ENCODE measurements around the gene SLC6A3. TPM values are rescaled to one million over a fixed set of nuclear protein-coding genes. Genes with fewer than 3 reads are reported as not detected.

Gene SLC6A3
- total and polyA plus RNA-seq, 2 donors (not counting 3 experiments of a cell fraction or from before 2014, with no cell fraction given), result not detected

DNA sequence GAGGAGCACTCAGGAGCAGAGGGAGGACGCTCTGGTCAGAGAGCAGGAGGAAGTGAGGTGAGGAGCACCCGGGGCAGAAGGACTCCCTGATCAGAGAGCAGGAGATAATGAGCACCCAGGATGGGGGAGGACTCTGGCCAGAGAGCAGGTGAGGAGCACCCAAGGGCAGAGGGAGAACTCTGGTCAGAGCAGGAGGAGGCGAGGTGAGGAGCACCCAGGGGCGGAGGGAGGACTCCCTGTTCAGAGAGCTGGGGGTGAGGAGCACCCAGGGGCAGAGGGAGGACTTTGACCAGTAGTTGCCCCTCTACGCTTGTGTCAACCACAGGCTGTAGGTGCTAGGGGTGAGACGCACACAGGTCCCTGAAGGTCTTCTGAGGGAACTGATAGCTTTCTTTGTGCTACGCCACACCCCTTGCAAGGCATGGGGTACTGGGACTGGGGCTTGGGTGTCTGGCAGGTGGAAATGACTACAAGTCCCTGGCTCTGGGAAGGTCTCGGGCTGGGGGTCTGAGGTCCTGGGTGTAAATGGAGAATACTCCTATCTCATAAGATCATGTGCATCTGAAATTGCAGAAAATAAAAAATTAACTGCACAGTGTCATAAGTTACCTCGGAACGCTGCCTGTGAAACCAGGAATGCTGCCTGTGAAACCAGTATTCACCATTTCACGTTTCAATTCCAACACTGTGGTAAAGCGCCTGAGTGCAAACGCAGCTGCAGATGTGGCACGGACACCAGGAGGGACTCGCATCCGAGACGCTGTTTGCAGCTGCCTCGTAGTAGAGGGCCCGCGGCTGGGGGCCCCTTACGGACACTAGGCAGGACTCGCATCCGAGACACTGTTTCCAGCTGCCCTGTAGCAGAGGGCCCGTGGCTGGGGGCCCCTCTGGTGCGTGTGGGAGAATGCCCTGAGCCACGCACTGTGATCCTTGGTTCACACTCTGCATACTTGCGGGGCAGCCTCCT, 27.0 kb upstream of the SLC6A3 start:
- dilution Hi-C loops (cut with MboI; ENCODE audit: extremely low pct_ligation_motif_present, low sequenced_read_pairs), result no loop called here
- Histone ChIP-seq H2AFZ (ENCODE audit: low read depth, low read length) (no peak overlapping the region), H3K4me2 (ENCODE audit: insufficient read depth, low read length) (no peak overlapping the region), H3K79me2 (ENCODE audit: control insufficient read depth, insufficient read depth, low read length) (no peaks in the 10 kb centered on the region), H3K9ac (replicated peaks; ENCODE audit: extremely low read depth, insufficient read depth, low read length) (no peak overlapping the region), H3K9me3 (replicated peaks; ENCODE audit: control insufficient read depth, insufficient read depth, low read length) (no peaks in the 10 kb centered on the region), H4K20me1 (replicated peaks; ENCODE audit: control insufficient read depth, extremely low read depth, insufficient read depth, low read length) (no peaks in the 10 kb centered on the region), H3K27ac (ENCODE audit: insufficient read depth, low read depth, low read length) (no peak overlapping the region), H3K36me3 (ENCODE audit: control insufficient read depth in 2 of 2, extremely low read depth in 1 of 2, insufficient read depth in 2 of 2, low read length in 2 of 2) (peaks cover 2 to 24% of the 10 kb centered on the region in 2 experiments), H3K4me3 (replicated peaks in 1 of 3; ENCODE audit: insufficient read depth in 1 of 3, low read depth in 1 of 3, low read length in 3 of 3) (no peak overlapping the region), H3K9me1 (replicated peaks; ENCODE audit: control insufficient read depth, extremely low read depth, insufficient read depth, low read length) (no peaks in the 10 kb centered on the region), H3K4me1 (ENCODE audit: control insufficient read depth, extremely low read depth, insufficient read depth, low read length) (no peaks in the 10 kb centered on the region), H3K27me3 (ENCODE audit: control insufficient read depth in 2 of 2, insufficient read depth in 2 of 2, low read length in 2 of 2) (no peaks in the 10 kb centered on the region)
- DNase-seq (ENCODE audit: low read depth, low spot score) (no peak), FAIRE-seq (no peak)
- no TSS peak for BruUV-seq (replicated peaks)
- ChIA-PET CTCF (no interaction called here), POLR2A (no interaction called here)
- TF ChIP-seq, protein P1, sequence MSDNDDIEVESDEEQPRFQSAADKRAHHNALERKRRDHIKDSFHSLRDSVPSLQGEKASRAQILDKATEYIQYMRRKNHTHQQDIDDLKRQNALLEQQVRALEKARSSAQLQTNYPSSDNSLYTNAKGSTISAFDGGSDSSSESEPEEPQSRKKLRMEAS (IDR thresholded peaks at IDR 0.05; ENCODE audit: insufficient read depth, insufficient read length), result no peak
- TF ChIP-seq, protein P2, sequence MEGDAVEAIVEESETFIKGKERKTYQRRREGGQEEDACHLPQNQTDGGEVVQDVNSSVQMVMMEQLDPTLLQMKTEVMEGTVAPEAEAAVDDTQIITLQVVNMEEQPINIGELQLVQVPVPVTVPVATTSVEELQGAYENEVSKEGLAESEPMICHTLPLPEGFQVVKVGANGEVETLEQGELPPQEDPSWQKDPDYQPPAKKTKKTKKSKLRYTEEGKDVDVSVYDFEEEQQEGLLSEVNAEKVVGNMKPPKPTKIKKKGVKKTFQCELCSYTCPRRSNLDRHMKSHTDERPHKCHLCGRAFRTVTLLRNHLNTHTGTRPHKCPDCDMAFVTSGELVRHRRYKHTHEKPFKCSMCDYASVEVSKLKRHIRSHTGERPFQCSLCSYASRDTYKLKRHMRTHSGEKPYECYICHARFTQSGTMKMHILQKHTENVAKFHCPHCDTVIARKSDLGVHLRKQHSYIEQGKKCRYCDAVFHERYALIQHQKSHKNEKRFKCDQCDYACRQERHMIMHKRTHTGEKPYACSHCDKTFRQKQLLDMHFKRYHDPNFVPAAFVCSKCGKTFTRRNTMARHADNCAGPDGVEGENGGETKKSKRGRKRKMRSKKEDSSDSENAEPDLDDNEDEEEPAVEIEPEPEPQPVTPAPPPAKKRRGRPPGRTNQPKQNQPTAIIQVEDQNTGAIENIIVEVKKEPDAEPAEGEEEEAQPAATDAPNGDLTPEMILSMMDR (IDR thresholded peaks at IDR 0.05; ENCODE audit: extremely low read depth in 1 of 2, insufficient read depth in 1 of 2, low read depth in 1 of 2, low read length in 2 of 2), result no peak
- TF ChIP-seq POLR2A (IDR thresholded peaks at IDR 0.05; ENCODE audit: low read depth, low read length), result no peak
- no peak for TF ChIP-seq GATA2 (IDR thresholded peaks at IDR 0.05; ENCODE audit: insufficient read depth, insufficient read length, low read depth, low read length)
- no peak for TF ChIP-seq JUN (IDR thresholded peaks at IDR 0.05; ENCODE audit: borderline replicate concordance, insufficient read depth, insufficient read length, low read depth)
- TF ChIP-seq EZH2 (IDR thresholded peaks at IDR 0.05; ENCODE audit: borderline replicate concordance, low read depth, low read length, severe bottlenecking), result no peak
- no peak for TF ChIP-seq FOS (IDR thresholded peaks at IDR 0.05; ENCODE audit: borderline replicate concordance, insufficient read depth, low read length)
- TF ChIP-seq MYC (IDR thresholded peaks at IDR 0.05; ENCODE audit: low read depth, low read length), result no peak
- no peak for TF ChIP-seq POLR2AphosphoS5 (IDR thresholded peaks at IDR 0.05; ENCODE audit: insufficient read depth, low read depth, low read length)
- intact Hi-C loops (cut with micrococcal nuclease), result no loop called here
